Osteoblast (primary cell): ENCODE data around the gene RAB1A. TPM values are rescaled to one million over a fixed set of nuclear protein-coding genes. Genes with fewer than 3 reads are reported as not detected.

Experiments used
- DNase-seq: peaks from one replicate; pipeline ENCODE4 v3.0.0; 2011; ENCODE audit warnings: low spot score, mixed read lengths; ENCODE audit not compliant: insufficient read length; ENCODE audit errors: missing footprints
- H2AFZ ChIP-seq: 2 replicates; pipeline ENCODE4 v1.6.0; 2011; ENCODE audit warnings: mild to moderate bottlenecking, low read length
- H3K27ac ChIP-seq: 2 replicates; pipeline ENCODE4 v1.5.1; 2011; ENCODE audit warnings: mild to moderate bottlenecking, low read depth, low read length, moderate library complexity
- H3K27me3 ChIP-seq: 2 replicates; pipeline ENCODE4 v1.6.0; 2012; ENCODE audit warnings: mild to moderate bottlenecking, control low read depth, inconsistent platforms, low read length, moderate library complexity; ENCODE audit not compliant: insufficient read depth
- H3K36me3 ChIP-seq: 2 replicates; pipeline ENCODE4 v1.5.1; 2011; ENCODE audit warnings: mild to moderate bottlenecking, low read length, control low read depth, moderate library complexity; ENCODE audit not compliant: insufficient read depth
- H3K4me1 ChIP-seq: 2 replicates; pipeline ENCODE4 v1.5.1; 2011; ENCODE audit warnings: mild to moderate bottlenecking, low read length, control low read depth, moderate library complexity; ENCODE audit not compliant: insufficient read depth
- H3K4me2 ChIP-seq: 2 replicates; pipeline ENCODE4 v1.6.0; 2011; ENCODE audit warnings: mild to moderate bottlenecking, low read length; ENCODE audit not compliant: insufficient read depth
- H3K4me3 ChIP-seq: fragments of 200-600 bp; sonication (generic); 3 replicates; pipeline ENCODE4 v1.5.1; 2012; ENCODE audit warnings: mild to moderate bottlenecking, low read length, inconsistent platforms; ENCODE audit not compliant: insufficient read depth
- H3K79me2 ChIP-seq: 2 replicates; pipeline ENCODE4 v1.6.0; 2012; ENCODE audit warnings: mild to moderate bottlenecking, low read length, control low read depth, inconsistent platforms; ENCODE audit not compliant: insufficient read depth
- H3K9me3 ChIP-seq: 2 replicates; pipeline ENCODE4 v1.5.1; 2011; ENCODE audit warnings: low read depth, low read length, control low read depth
- H4K20me1 ChIP-seq: 2 replicates; pipeline ENCODE4 v1.6.0; 2012; ENCODE audit warnings: mild to moderate bottlenecking, low read length, control low read depth; ENCODE audit not compliant: insufficient read depth
- total RNA-seq: library from RNA; depleted of rRNA; stranded (reverse); fragments of >200 nt; gene quantifications from 2 replicates; pipeline ENCODE4 v1.2.3, GENCODE V29; 2012
- TF ChIP-seq, protein P1 (sequence below): IDR thresholded peaks from 2 replicates; pipeline ENCODE4 v1.5.1; 2011; ENCODE audit warnings: mild to moderate bottlenecking, low read depth, low read length, moderate library complexity; ENCODE audit errors: extremely low read depth

Gene RAB1A
- total RNA-seq, 1 donor = 72.7 TPM

DNA sequence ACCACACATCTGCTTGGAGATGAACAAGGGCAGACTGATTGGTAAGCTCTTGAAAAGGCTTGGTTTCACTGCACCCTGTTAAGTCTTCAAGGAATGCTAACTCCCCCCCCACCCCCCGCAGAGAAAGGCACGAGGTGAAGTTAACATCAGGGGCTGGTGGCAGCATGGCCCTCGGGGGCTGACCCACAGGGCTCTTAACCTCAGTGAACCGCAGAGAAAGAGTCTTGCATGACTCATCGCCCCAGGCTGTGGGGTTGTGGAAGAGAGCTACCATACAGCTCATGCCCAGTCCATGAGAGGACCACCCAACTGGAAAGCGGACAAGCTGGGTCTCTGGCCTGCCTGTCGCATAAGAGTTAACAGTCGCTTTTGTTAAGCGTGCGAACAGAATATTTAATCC is 84.3 kb downstream of the RAB1A start:
- Histone ChIP-seq H3K27me3 (no peaks in the 10 kb centered on the region), H3K27ac (no peak overlapping the region), H3K4me2 (no peak overlapping the region), H3K79me2 (no peaks in the 10 kb centered on the region), H4K20me1 (no peaks in the 10 kb centered on the region), H3K4me3 (no peak overlapping the region), H3K36me3 (no peaks in the 10 kb centered on the region), H3K9me3 (peaks cover 3% of the 10 kb centered on the region), H2AFZ (no peak overlapping the region), H3K4me1 (peaks cover 12% of the 10 kb centered on the region)
- TF ChIP-seq, protein P1, sequence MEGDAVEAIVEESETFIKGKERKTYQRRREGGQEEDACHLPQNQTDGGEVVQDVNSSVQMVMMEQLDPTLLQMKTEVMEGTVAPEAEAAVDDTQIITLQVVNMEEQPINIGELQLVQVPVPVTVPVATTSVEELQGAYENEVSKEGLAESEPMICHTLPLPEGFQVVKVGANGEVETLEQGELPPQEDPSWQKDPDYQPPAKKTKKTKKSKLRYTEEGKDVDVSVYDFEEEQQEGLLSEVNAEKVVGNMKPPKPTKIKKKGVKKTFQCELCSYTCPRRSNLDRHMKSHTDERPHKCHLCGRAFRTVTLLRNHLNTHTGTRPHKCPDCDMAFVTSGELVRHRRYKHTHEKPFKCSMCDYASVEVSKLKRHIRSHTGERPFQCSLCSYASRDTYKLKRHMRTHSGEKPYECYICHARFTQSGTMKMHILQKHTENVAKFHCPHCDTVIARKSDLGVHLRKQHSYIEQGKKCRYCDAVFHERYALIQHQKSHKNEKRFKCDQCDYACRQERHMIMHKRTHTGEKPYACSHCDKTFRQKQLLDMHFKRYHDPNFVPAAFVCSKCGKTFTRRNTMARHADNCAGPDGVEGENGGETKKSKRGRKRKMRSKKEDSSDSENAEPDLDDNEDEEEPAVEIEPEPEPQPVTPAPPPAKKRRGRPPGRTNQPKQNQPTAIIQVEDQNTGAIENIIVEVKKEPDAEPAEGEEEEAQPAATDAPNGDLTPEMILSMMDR = no peak
- no peak for DNase-seq

DNA sequence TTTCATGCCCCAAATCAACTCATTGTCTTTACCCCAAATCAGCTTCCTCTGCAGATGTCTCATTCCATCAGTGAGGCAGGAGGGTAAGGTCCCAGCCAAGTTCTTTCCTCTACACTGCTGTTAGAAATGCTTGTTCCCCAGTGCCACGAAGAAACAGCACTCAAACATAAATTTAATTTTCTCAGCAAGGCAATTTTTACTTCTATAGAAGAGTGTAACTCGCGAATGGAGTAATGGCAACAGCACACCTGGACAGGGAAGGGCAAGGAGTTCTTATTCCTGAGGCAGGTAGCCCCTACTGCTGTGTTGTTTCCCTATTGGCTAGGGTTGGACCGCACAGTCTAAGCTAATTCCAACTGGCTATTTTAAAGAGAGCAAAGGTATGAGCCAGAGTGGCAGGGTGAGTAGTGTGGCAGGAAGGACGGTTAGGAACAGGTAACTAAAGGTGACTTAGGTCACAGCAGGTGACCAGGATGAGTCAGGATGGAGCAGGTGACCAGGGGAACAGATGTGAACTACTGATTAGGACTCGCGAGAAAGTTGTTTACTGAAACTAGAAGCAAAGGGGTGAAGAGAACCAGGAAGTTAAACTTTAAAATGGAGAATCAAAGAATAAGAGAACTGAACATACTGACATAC is 85.7 kb downstream of the RAB1A start:
- Histone ChIP-seq H2AFZ (no peak overlapping the region), H3K4me3 (no peak overlapping the region), H3K4me1 (peaks cover 16% of the 10 kb centered on the region), H3K36me3 (no peaks in the 10 kb centered on the region), H3K4me2 (no peak overlapping the region), H3K9me3 (peaks cover 3% of the 10 kb centered on the region), H3K27me3 (no peaks in the 10 kb centered on the region), H3K27ac (no peak overlapping the region), H4K20me1 (no peaks in the 10 kb centered on the region), H3K79me2 (no peaks in the 10 kb centered on the region)
- TF ChIP-seq, protein P1 = no peak
- no peak for DNase-seq

DNA sequence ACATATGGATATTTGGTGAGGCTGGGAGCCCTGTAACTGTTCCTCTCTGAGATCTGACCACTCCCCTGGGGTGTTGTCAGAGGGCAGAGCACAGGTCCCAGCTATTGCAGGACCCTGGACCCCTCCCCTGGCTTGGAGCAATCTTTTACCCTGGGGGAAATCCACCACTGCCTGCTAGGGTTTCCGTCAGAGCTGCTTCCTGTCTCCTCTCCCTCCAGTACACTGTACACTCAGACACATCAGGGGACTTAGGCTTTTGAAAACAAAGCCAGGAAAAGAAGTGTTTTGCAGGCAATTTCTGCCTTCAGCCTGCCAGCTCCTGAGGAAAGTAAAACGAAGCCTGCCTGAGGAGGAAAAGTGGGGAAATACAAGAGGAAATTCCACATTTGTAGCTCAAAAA is 86.9 kb downstream of the RAB1A start:
- H3K79me2 ChIP-seq = no peaks in the 10 kb centered on the region
- TF ChIP-seq, protein P1 = no peak
- H2AFZ ChIP-seq = no peak overlapping the region
- H4K20me1 ChIP-seq = no peaks in the 10 kb centered on the region
- no peak overlapping the region for H3K27ac ChIP-seq
- DNase-seq = no peak
- H3K36me3 ChIP-seq = no peaks in the 10 kb centered on the region
- peaks cover 16% of the 10 kb centered on the region for H3K4me1 ChIP-seq
- no peak overlapping the region for H3K4me2 ChIP-seq
- H3K27me3 ChIP-seq = no peaks in the 10 kb centered on the region
- peaks cover 3% of the 10 kb centered on the region for H3K9me3 ChIP-seq
- H3K4me3 ChIP-seq = no peak overlapping the region

DNA sequence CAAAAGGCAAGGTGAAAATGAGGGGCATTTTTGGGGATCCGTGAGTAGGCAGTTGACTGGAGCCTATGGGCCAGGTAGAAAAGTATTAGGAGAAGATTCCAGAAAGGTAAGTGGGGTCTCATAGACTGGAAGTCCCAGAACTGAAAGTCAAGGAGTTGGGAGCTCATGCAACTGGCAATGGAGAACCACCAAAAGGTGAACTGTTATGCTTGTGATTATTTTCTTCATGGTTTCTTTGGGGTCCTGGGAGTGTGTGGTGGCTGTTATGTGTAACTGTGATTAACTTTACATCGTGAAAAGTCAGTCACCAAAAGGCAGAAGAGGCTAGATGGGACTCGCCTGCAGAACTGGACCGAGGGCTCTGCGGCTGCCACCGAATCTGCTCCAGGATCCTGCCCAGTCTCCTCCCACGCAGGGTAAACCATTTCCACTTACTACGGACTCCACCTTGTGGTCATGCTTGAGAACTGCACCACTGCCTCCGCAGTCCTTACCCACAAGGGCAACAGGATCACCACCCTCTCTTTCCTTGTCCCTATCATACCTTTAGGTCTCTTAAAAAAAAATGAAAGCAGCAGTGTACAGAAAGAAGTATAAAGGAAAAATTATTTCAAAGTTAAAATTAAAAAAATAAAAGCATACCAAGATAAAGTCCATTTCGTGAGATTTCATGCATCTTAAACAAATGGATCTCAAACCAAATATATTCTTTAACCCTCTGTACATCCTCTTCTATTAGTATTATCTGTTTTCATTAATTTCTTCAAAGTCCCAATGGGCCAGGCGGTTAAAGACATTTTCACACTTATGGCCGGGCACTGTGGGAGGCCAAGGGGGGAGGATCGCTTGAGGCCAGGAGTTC is 89.3 kb downstream of the RAB1A start:
- H4K20me1 ChIP-seq = no peaks in the 10 kb centered on the region
- peaks cover 10% of the 10 kb centered on the region for H3K4me1 ChIP-seq
- peak; percentile 94 for DNase-seq
- H3K4me2 ChIP-seq = peak overlapping the region; percentile 77
- H2AFZ ChIP-seq = peak overlapping the region; percentile 53
- no peaks in the 10 kb centered on the region for H3K27me3 ChIP-seq
- no peak overlapping the region for H3K27ac ChIP-seq
- H3K36me3 ChIP-seq = no peaks in the 10 kb centered on the region
- no peaks in the 10 kb centered on the region for H3K79me2 ChIP-seq
- TF ChIP-seq, protein P1 = peak; percentile 94
- H3K4me3 ChIP-seq = peak overlapping the region; percentile 56
- H3K9me3 ChIP-seq = peaks cover 3% of the 10 kb centered on the region
